Tibial nerve (tissue), 3 donors: ENCODE results near the gene GRAP.
"Not testable (repeated sequence)": the region's sequence is repeated elsewhere in the genome, so short reads cannot be mapped to it uniquely, and the experiment has no call there.

Source experiments
- CTCF ChIP-seq, 5 experiments: fragments of 200-600 bp in 3 of 5; fragments of 450-650 bp in 2 of 5; sonication (generic) in 3 of 5; IDR thresholded peaks; one replicate each; pipeline ENCODE4 v1.5.1; 2016 to 2019; ENCODE audit warnings: antibody characterized with exemption in 5 of 5, mild to moderate bottlenecking in 3 of 5, moderate library complexity in 2 of 5
- POLR2A ChIP-seq, 2 donors: fragments of 450-650 bp; IDR thresholded peaks; one replicate each; pipeline ENCODE4 v1.6.1; 2017; ENCODE audit warnings: antibody characterized with exemption in 2 of 2, mild to moderate bottlenecking in 2 of 2, moderate library complexity in 2 of 2

- TF ChIP-seq CTCF, POLR2A (IDR thresholded peaks at IDR 0.05): not testable (repeated sequence)
Observed at GRCh38 chr17:19062009-19062717, 15.4 kb upstream of the GRAP start.
